Dendritic cell treated with granulocyte-macrophage colony-stimulating factor and Interleukin-4, amounts not matched to agents 40 ng/mL and 50 ng/mL, for 4 days (primary cell): ENCODE results near the gene SPRYD3.
"Not testable (repeated sequence)": the region's sequence is repeated elsewhere in the genome, so short reads cannot be mapped to it uniquely, and the experiment has no call there.

ENCODE experiments used
- H3K27ac Mint-ChIP-seq: one replicate; pipeline ENCODE4 v1.8.0; 2022; ENCODE audit warnings: mild to moderate bottlenecking, mixed read lengths
- H3K27me3 Mint-ChIP-seq: one replicate; pipeline ENCODE4 v1.8.0; 2022; ENCODE audit warnings: mild to moderate bottlenecking, mixed read lengths
- H3K36me3 Mint-ChIP-seq: one replicate; pipeline ENCODE4 v1.8.0; 2022; ENCODE audit warnings: low read depth, mixed read lengths
- H3K4me1 Mint-ChIP-seq: one replicate; pipeline ENCODE4 v1.8.0; 2022; ENCODE audit warnings: low read depth, mixed read lengths
- H3K4me3 Mint-ChIP-seq: one replicate; pipeline ENCODE4 v1.8.0; 2022; ENCODE audit warnings: mild to moderate bottlenecking, moderate library complexity, mixed read lengths
- H3K9me3 Mint-ChIP-seq: one replicate; pipeline ENCODE4 v1.8.0; 2022; ENCODE audit warnings: mixed read lengths
- intact Hi-C: fragments of 100-400 bp; cut with micrococcal nuclease; formaldehyde crosslinking; loops from one replicate; pipeline ENCODE4 v1.15.0; 2022

SPRYD3 gene

GRCh38 chr12:53112431-53112830 is 33.2 kb upstream of the SPRYD3 start:
- H3K9me3 Mint-ChIP-seq, H3K27ac Mint-ChIP-seq, H3K27me3 Mint-ChIP-seq, H3K4me3 Mint-ChIP-seq, intact Hi-C loops, H3K36me3 Mint-ChIP-seq: not testable (repeated sequence)
- H3K4me1 Mint-ChIP-seq, result peaks cover 11% of the 10 kb centered on the region

- H3K9me3 Mint-ChIP-seq, result no peaks in the 10 kb centered on the region
- H3K27me3 Mint-ChIP-seq, result no peaks in the 10 kb centered on the region
- H3K27ac Mint-ChIP-seq, result no peak overlapping the region
- intact Hi-C loops, result no loop called here
- no peaks in the 10 kb centered on the region for H3K36me3 Mint-ChIP-seq
- H3K4me3 Mint-ChIP-seq, result no peak overlapping the region
- peaks cover 28% of the 10 kb centered on the region for H3K4me1 Mint-ChIP-seq
Measured at GRCh38 chr12:53107122-53107521, 27.9 kb upstream of the SPRYD3 start.

- Mint-ChIP-seq H3K4me3 (no peak overlapping the region), H3K36me3 (no peaks in the 10 kb centered on the region), H3K27ac (no peak overlapping the region), H3K4me1 (peaks cover 35% of the 10 kb centered on the region), H3K27me3 (no peaks in the 10 kb centered on the region), H3K9me3 (no peaks in the 10 kb centered on the region)
- intact Hi-C loops, result no loop called here
Measured at GRCh38 chr12:53105712-53106439, 26.7 kb upstream of the SPRYD3 start.

GRCh38 chr12:53105256-53105655 is 26.1 kb upstream of the SPRYD3 start:
- H3K4me1 Mint-ChIP-seq, result peaks cover 35% of the 10 kb centered on the region
- intact Hi-C loops, result no loop called here
- H3K9me3 Mint-ChIP-seq, result no peaks in the 10 kb centered on the region
- no peak overlapping the region for H3K27ac Mint-ChIP-seq
- H3K36me3 Mint-ChIP-seq, result no peaks in the 10 kb centered on the region
- H3K4me3 Mint-ChIP-seq, result no peak overlapping the region
- no peaks in the 10 kb centered on the region for H3K27me3 Mint-ChIP-seq

GRCh38 chr12:53103860-53104305 is 24.7 kb upstream of the SPRYD3 start:
- no peaks in the 10 kb centered on the region for H3K36me3 Mint-ChIP-seq

GRCh38 chr12:53102883-53103807 is 24.0 kb upstream of the SPRYD3 start, which contains the start of gene SOAT2:
TSS of gene SOAT2 (plus strand) at chr12:53103486. CDS start at chr12:53103578, 92 bp downstream.
- peaks cover 49% of the 10 kb centered on the region for H3K4me1 Mint-ChIP-seq
- intact Hi-C loops, result no loop called here
- H3K36me3 Mint-ChIP-seq, result no peaks in the 10 kb centered on the region
- H3K4me3 Mint-ChIP-seq, result no peak within 1 kb of the TSS
- H3K27ac Mint-ChIP-seq, result peak within 1 kb of the TSS; percentile 82
- no peaks in the 10 kb centered on the region for H3K9me3 Mint-ChIP-seq
- H3K27me3 Mint-ChIP-seq, result peaks cover 13% of the 10 kb centered on the region

More at GRCh38 chr12:53103860-53104305, 24.7 kb upstream of the SPRYD3 start:
- Mint-ChIP-seq H3K27ac (peak overlapping the region; percentile 82), H3K9me3 (no peaks in the 10 kb centered on the region), H3K27me3 (peaks cover 5% of the 10 kb centered on the region), H3K4me3 (no peak overlapping the region), H3K4me1 (peaks cover 41% of the 10 kb centered on the region)
- intact Hi-C loops, result no loop called here

GRCh38 chr12:53101931-53102781 is 23.0 kb upstream of the SPRYD3 start:
- no peaks in the 10 kb centered on the region for H3K36me3 Mint-ChIP-seq
- H3K27me3 Mint-ChIP-seq, result peaks cover 21% of the 10 kb centered on the region
- peaks cover 57% of the 10 kb centered on the region for H3K4me1 Mint-ChIP-seq
- peak overlapping the region; percentile 82 for H3K27ac Mint-ChIP-seq
- intact Hi-C loops, result no loop called here
- H3K4me3 Mint-ChIP-seq, result no peak overlapping the region
- no peaks in the 10 kb centered on the region for H3K9me3 Mint-ChIP-seq

- H3K27ac Mint-ChIP-seq, result peak overlapping the region; percentile 82
Measured at GRCh38 chr12:53101266-53101665, 22.1 kb upstream of the SPRYD3 start.

GRCh38 chr12:53100466-53101151 is 21.4 kb upstream of the SPRYD3 start:
- Mint-ChIP-seq H3K4me1 (peaks cover 72% of the 10 kb centered on the region), H3K4me3 (no peak overlapping the region), H3K36me3 (no peaks in the 10 kb centered on the region), H3K9me3 (no peaks in the 10 kb centered on the region), H3K27ac (peak overlapping the region; percentile 82), H3K27me3 (peaks cover 28% of the 10 kb centered on the region)
- intact Hi-C loops, result no loop called here

More at GRCh38 chr12:53101266-53101665, 22.1 kb upstream of the SPRYD3 start:
- intact Hi-C loops, result no loop called here
- Mint-ChIP-seq H3K36me3 (no peaks in the 10 kb centered on the region), H3K27me3 (peaks cover 28% of the 10 kb centered on the region), H3K9me3 (no peaks in the 10 kb centered on the region), H3K4me1 (peaks cover 66% of the 10 kb centered on the region), H3K4me3 (no peak overlapping the region)

GRCh38 chr12:53099071-53099882 is 20.1 kb upstream of the SPRYD3 start:
- intact Hi-C loops, result loop anchor here (1.0 kb wide), 1 partner anchor 33 kb away; no protein-coding TSS in a partner anchor
- Mint-ChIP-seq H3K27ac (peak overlapping the region; percentile 29), H3K4me1 (peaks cover 71% of the 10 kb centered on the region), H3K27me3 (peaks cover 28% of the 10 kb centered on the region), H3K4me3 (no peak overlapping the region), H3K9me3 (no peaks in the 10 kb centered on the region), H3K36me3 (no peaks in the 10 kb centered on the region)

- Mint-ChIP-seq H3K27me3 (peaks cover 28% of the 10 kb centered on the region), H3K27ac (peak overlapping the region; percentile 29), H3K4me1 (peaks cover 71% of the 10 kb centered on the region)
Measured at GRCh38 chr12:53098354-53098981, 19.3 kb upstream of the SPRYD3 start.

More at GRCh38 chr12:53098354-53098981, 19.3 kb upstream of the SPRYD3 start:
- no peaks in the 10 kb centered on the region for H3K36me3 Mint-ChIP-seq
- no peaks in the 10 kb centered on the region for H3K9me3 Mint-ChIP-seq
- peak overlapping the region; percentile 73 for H3K4me3 Mint-ChIP-seq
- intact Hi-C loops, result no loop called here
